ENCODE measurements around the gene PEAK3. TPM values are rescaled to one million over a fixed set of nuclear protein-coding genes. Genes with fewer than 3 reads are reported as not detected.

Gene PEAK3
- polyA plus RNA-seq, 1 of the 3 experiments (the other 2 are of a cell fraction), result not detected

DNA sequence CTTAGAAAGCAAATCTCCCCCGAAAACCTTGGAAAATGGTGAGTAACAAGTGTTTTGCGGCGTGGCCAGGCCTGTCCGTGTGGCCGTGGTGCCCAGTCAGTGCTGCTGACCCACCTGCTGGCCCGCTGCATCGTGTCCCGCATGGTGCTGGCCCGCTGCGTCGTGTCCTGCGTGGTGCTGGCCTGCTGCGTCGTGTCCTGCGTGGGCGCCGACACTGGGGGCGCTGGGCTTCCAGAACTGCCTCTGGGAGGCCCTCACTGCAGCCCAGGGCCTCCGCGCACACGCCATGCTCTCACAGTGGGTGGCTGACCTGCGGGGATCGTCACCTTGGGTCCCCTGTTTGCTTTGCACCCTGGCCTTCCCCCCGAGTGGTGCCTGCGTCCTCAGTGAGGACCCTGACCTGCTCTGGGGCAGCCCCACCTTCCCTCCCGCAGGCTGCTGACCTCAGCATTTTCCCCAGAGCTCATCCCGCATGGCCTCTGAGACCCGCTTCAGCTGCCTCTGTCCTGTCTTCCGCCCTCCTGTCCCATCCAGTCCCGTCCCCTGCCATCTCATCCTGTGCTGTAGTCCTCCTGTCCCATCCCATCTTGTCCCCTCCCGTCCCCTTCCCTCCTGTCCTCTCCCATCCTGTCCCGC, 56.4 kb downstream of the PEAK3 start:
- ChIA-PET CTCF (interaction anchor here (1.2 to 1.8 kb wide), 6 partner anchors 8 to 90 kb away, joined by 3 to 6 read pairs (median 4); partner anchors contain the start of gene PLEKHJ1), POLR2A (no interaction called here)
- Histone ChIP-seq H3K27ac (ENCODE audit: low read depth in 2 of 2, low read length in 1 of 2) (no peak overlapping the region), H2AFZ (ENCODE audit: low read depth) (no peak overlapping the region), H3K27me3 (ENCODE audit: insufficient read depth) (no peaks in the 10 kb centered on the region), H3K4me2 (no peak overlapping the region), H3K4me3 (ENCODE audit: low read depth in 2 of 2, low read length in 1 of 2) (no peak overlapping the region), H3K9me2 (no peaks in the 10 kb centered on the region), H3K79me2 (ENCODE audit: insufficient read depth) (no peaks in the 10 kb centered on the region), H3K9ac (no peak overlapping the region), H3F3A (replicated peaks; ENCODE audit: insufficient read depth) (peaks cover 9% of the 10 kb centered on the region), H3K36me3 (replicated peaks in 1 of 2; ENCODE audit: control insufficient read depth in 1 of 2, insufficient read depth in 2 of 2, low read length in 1 of 2) (peaks cover 3 to 61% of the 10 kb centered on the region in 2 experiments), H3K4me1 (ENCODE audit: control insufficient read depth in 1 of 2, insufficient read depth in 2 of 2, low read depth in 1 of 2, low read length in 1 of 2) (peaks cover 0 to 6% of the 10 kb centered on the region in 2 experiments; a peak in 1 of 4 replicates), H4K20me1 (ENCODE audit: insufficient read depth) (no peaks in the 10 kb centered on the region), H3K9me3 (no peaks in the 10 kb centered on the region)
- TF ChIP-seq RXRA (IDR thresholded peaks at IDR 0.05; ENCODE audit: borderline replicate concordance, low read depth) (no peak), ZBTB33 (IDR thresholded peaks at IDR 0.05; ENCODE audit: borderline replicate concordance, low read depth) (no peak), IRF3 (IDR thresholded peaks at IDR 0.05; ENCODE audit: low read depth, low read length) (no peak), RCOR1 (IDR thresholded peaks at IDR 0.05; ENCODE audit: low read length) (no peak), CHD2 (IDR thresholded peaks at IDR 0.05; ENCODE audit: low read length, partially characterized antibody) (no peak), ELF1 (IDR thresholded peaks at IDR 0.05) (no peak), EZH2phosphoT487 (IDR thresholded peaks at IDR 0.05; ENCODE audit: borderline replicate concordance, low read depth) (no peak), RAD21 (IDR thresholded peaks at IDR 0.05; ENCODE audit: low read length) (no peak), EP300 (IDR thresholded peaks at IDR 0.05; ENCODE audit: borderline replicate concordance in 1 of 2, low read depth in 1 of 2, low read length in 1 of 2) (no peak), FOXJ3 (CRISPR knock-in tag; IDR thresholded peaks at IDR 0.05) (no peak), NFIC (IDR thresholded peaks at IDR 0.05; ENCODE audit: borderline replicate concordance) (no peak), USF1 (IDR thresholded peaks at IDR 0.05; ENCODE audit: borderline replicate concordance, low read depth) (no peak), RFX5 (IDR thresholded peaks at IDR 0.05; ENCODE audit: low read length) (no peak), JUND (IDR thresholded peaks at IDR 0.05) (no peak), YY1 (IDR thresholded peaks at IDR 0.05; ENCODE audit: low read depth) (no peak), SMC3 (IDR thresholded peaks at IDR 0.05; ENCODE audit: low read depth, low read length) (no peak), PBX3 (IDR thresholded peaks at IDR 0.05) (no peak), MEF2A (IDR thresholded peaks at IDR 0.05; ENCODE audit: borderline replicate concordance, low read depth) (no peak), REST (IDR thresholded peaks at IDR 0.05; ENCODE audit: low read depth, low read length) (no peak)
- TF ChIP-seq, protein P1, sequence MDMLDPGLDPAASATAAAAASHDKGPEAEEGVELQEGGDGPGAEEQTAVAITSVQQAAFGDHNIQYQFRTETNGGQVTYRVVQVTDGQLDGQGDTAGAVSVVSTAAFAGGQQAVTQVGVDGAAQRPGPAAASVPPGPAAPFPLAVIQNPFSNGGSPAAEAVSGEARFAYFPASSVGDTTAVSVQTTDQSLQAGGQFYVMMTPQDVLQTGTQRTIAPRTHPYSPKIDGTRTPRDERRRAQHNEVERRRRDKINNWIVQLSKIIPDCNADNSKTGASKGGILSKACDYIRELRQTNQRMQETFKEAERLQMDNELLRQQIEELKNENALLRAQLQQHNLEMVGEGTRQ (IDR thresholded peaks at IDR 0.05; ENCODE audit: borderline replicate concordance, low read depth, low read length), result no peak
- WGBS (ENCODE audit: low lambda C conversion rate), result 96% methylated on average over 14 of the region's 32 CpGs
- DNase-seq, result no peak

All from SK-N-SH (cell line).